HG03095 (cell line): ENCODE results near the gene THBS3.
"Not testable (repeated sequence)": the region's sequence is repeated elsewhere in the genome, so short reads cannot be mapped to it uniquely, and the experiment has no call there.

Source experiments
- ATAC-seq: cut with Tn5 transposase; IDR thresholded peaks from one replicate; pipeline ENCODE4 v1.9.1; 2021; ENCODE audit warnings: moderate library complexity; ENCODE audit not compliant: unreplicated experiment

Gene THBS3

DNA sequence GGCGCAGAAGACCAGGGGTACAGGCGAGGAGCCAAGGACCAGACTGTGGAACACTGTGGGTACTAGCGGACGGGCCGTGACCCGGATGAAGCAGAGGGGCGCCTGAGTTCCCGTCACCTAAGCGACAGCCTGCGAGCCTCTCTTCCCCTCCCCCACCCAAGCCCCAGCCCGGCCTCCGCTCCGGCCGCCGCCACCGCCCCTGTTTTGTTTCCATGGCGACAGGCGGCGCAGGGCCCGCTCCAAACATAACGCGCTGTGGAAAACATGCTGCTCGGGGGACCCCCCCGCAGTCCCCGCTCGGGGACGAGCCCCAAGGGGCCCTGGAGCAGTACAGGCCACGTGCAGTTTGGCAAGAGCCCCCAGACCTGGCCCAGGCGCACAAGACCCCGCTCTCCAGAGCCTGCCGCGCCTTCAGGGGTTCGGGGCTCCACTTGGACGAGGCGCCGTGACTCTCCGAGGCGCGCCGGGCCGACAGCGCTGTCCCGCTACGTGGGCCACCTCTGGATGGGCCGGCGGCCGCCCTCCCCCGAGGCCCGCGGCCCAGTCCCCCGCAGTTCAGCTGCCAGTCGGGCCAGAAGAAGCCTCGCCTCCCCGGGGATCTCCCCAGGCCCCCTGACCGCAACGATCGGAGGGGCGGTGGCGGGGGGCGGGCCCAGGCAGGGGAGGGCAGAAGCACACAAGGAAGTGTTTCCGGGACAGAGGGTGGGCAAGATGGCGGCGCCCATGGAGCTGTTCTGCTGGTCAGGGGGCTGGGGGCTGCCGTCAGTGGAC lies 1.0 kb upstream of the THBS3 start, which contains the start of gene MTX1:
MTX1 (plus strand) TSS at position 155 of the 771 bp plus-strand sequence; CDS start at position 265, 110 bp downstream.
- peak; percentile 59 for ATAC-seq

DNA sequence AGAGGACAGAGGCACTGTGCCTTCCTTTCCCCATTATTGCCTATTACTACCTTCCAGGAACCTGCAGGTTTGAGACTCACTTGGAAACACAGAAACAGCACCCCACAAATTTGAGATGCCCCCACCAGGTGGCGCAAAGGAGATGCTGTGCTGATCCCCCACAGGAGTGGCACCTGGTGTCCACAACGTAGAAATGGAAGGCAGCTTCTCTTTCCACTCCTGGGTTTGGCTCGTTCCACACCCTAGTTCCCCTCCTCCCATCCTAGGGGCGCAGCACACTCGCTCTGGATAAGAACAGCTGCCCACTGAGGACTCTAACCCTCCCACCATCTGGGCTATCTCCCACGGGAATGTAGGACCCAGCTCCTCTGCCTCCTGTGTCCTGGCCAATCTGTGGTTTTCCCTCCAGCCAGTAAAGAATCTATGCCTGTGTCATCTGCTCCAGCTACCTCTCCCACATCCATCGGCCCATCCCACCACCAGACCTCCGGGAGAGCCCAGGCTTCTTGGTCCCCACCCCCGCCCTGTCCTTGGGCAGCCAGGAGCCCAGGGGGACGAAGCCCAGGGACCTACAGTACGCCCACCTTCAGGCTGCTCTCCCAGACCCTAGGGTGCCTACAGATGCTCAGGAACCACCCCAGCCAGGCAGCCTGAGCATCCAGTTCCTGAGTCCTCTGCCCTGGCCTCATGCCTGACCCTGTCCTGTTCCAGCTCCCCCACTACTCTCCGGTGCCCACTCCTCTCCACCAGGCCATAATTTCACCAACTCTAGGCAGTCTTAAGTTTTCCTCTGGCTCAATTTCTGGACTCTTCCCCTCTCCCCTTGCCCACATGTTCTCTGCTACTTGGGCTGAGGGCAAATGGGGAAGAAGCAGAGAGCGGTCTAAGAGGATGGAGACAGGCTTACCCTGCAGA lies 549 bp downstream of the THBS3 start:
- no peak for ATAC-seq

DNA sequence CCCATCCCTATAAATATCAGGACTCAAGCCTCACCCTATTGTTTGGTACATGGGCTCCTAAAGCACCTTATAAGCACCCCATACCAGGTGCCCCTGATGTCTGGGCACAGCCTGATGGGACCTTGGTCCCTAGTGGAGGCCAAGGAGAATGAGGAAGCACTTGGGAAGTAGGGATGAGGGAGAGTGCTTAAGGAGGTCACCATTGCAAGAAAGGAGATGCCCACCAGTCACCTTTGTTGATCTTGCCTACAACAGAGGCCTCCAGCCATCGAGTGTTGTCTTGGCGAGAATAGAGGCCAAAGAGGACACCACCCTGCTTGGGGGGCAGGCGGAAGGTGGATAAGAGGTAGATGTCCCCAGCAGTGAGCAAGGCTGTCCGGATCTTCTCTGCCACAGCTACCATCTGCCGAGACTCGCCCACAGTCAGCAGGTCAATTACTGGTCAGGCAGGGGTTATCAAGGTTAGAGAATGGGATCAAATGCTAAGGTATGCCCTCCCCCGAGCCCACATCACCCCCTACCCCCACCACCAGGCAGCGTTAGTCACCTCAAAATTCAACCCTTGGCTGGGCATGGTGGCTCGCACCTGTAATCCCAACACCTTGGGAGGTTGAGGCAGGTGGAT lies 1.6 kb downstream of the THBS3 start:
- no peak for ATAC-seq

DNA sequence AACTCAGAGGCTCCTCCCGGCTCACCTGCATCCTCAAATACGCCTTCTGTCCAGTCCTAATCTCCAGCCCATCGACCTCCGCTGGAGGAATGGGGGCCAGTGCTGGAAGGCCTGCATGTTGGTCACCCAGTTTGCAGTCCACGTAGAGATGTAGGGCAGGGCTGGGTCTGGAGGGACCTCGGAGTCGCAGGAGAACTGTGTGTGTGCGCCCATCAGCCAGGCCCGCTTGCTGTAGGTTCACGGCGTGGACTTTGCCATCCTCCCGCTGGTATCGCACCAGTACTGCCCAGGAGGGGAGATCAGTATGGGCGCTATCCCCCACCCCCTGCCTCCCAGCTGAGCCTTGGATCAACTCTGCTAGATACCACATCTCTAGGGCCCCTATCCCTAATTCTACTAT lies 2.7 kb downstream of the THBS3 start:
- no peak for ATAC-seq

DNA sequence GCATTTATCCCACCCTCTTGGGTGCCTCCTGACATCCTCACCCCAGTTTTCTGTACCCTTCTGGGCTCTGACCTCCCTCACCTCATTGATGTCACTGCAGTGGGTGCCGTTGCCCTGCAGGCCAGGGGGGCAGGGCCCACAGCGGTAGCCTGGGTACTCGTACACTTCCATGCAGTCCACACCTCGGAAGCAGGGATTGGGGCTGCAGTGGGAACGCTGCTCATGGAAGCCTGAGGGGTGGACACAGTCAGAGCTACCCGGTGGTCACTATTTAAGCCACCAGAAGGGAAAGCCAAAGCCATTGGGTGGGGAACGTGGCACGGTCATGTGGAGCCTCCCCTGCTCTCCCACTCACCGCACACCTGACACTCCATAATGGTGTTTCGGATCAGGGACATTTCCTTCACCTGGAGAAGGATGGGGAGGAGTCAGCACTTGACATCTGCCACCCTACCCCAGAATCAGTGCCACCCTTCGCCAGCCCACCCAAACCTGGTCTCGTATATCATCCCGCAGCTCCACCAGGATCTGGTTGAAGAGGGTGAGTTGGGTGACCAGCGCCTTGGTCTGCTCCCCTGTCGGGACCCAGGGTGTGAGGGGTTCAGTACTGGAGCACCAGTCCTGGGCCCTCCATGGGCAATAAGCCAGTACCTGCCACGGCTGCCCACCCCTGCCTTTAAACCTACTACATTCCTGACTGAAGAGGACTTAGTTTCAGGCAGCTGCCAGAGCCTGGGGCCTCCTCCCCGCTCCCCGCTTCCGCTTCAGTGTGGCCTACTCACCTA lies 4.8 kb downstream of the THBS3 start:
- no peak for ATAC-seq

DNA sequence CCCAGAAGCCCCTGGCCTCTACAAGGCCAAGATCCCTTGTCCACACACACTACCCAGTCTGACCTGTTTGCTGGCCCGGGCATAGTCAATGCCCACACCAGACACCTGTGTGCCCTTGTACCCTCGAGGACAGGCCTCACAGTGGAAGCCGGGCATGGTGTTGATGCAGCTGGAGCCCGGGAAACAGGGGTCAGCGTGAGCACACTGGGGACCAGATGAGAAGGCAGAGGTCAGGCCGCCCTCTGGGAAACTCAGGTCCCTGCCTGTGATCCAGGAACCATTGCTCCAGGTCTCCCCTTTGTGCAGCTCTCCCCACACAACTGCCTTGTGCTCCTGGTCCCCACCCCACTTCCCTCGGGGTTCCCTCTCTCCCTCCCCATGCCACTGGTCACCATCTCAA lies 5.5 kb downstream of the THBS3 start:
- ATAC-seq, result no peak

DNA sequence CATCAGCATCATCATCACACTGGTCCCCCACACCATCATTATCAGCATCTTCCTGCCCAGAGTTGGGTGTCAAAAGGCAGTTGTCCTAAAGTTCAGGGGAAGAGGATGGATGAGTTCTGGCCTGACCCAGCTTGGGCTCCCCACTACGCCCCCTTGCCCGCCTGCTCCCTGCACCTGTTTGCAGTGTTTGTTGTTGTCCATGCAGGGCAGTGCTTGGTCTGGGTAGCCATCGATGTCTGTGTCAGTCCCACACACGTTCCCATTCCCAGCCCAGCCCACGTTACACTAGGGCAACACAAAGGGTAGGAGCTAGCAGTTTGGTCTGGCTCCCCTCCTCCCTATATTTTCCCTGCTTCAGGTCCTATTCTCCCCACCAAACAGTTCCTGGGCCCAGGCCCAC lies 6.8 kb downstream of the THBS3 start:
- ATAC-seq, result no peak

DNA sequence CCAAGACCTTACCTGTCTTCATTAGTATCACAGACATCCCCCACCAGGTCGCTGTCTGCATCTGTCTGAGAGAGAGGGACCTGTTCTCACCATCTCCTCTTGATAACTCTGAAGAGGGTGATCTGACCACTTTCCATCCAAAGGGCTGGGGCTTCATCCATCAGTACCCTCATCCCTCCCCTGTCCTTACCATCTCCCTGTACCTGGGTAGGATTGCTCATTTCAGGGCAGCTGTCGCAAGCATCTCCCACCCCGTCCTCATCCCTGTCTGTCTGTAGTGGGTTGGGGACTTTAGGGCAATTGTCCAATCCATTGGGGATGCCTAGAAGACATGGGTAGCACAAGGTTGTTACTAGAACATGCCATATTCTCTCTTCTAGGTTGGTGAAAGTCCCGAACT lies 7.9 kb downstream of the THBS3 start:
- no peak for ATAC-seq

DNA sequence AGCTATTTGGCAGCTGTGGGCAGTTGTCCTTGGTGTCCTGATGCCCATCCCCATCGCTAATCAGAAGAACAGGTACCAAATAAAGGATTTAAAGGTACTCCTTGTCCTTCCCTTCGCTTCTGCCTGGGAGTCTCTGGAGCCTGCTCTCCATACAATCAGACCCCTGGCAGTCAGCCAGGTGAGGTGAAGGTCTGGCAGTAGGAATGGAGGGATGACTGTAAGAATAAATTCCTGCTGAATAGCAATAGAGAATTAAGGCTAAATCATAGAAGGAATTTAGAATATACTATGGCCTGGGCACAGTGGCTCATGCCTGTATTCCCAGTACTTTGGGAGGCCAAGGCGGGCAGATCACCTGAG lies 9.2 kb downstream of the THBS3 start:
- no peak for ATAC-seq

DNA sequence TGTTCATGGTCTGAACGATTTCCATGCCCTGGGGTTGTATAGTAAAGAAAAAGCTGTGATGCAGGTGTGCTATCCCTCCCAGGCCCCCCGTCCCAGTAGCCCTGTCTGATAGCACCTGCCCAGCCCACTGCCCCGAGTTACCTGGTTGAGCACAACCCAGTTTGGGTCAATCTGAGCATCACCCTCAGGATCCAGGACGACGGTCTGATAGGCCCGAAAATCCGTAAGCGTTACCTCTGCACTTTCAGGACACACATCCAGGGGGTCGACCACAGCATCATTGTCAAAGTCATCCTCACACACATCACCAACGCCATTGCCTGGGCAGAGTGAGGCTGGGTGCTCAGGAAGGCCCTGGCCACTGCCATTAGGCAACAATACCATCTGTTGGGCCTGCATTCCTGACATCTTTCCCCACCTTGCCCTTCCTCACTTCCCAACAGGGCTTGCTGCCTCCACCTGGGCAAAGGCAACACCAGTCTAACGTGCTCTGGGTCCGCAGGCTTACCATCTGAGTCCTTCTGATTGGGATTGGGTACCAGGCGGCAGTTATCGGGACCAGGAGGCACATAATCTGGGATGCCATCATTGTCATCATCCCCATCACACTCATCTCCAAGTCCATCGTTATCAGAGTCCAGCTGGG lies 9.7 kb downstream of the THBS3 start:
- no peak for ATAC-seq

DNA sequence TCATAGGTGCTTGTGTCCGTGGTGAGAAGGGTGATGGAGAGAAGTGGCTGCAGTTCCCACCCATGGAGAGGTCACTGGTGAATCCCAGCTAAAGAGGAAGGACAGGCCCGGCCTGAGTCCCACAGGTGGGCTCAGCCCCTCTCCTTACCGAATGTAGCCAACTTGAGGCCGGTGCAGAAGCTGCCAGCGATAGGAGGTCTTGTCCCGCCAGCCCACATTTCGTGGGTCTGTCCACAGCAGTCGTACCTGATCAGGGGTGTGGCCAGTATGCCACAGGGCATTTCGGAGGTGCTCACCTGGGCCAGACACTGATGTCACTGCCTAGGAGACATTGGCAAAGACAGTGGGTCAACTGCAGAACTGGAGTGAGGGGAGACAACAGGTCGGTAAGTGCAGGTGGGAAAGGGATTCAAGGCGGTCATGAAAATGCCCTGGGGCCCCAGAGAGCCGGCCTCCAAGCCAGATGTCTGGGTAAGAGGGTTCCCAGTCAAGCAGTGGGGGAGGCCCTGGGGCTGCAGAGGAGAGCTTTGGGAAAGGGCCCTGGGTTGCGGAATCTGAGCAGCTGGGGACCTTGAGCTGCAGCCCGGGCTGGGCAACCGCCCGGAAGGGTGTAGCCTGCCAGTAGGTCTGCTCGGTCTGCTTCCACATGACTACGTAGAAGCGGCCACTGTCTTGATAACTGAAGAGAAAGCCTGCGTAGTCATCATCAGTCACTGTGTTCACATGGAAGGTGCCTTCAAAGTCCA lies 10.6 kb downstream of the THBS3 start:
- ATAC-seq, result no peak

DNA sequence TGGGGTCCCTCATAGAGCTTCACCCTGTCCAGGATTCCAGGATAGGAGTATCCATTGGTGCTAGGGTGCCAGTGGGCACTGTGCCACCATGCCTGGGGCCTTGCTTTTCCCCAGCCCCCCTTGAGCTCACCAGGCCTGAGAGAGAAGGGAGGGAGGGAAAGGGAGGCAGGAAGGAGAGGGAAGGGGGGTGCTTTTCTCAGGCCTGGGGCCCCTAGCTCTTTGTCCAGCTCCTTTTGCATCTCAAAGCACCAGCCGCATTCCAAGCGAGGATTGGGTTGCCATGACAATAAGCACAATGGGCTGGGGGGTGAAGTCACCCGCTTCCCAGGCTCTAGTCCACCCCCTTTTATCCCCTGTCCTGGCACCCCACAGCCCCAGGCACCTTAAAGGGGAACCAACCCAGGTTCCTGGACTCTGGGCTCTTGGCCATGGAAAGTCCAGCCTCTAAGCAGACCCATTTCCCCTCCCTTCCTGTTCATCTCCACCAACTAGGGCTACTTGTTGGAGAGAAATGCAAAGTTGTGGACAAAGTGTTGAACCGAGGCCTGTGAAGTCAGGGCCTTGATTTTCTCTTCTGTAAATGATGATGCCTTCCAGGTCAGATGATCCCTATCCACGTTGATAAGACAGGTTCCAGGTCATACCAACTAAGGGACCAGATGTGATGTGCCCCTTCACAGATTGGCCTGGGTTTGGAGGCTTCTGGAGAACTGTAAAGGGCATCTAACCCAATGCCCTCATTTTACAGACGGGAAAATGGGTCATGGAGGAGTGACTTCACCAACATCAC lies 11.4 kb downstream of the THBS3 start:
- no peak for ATAC-seq

DNA sequence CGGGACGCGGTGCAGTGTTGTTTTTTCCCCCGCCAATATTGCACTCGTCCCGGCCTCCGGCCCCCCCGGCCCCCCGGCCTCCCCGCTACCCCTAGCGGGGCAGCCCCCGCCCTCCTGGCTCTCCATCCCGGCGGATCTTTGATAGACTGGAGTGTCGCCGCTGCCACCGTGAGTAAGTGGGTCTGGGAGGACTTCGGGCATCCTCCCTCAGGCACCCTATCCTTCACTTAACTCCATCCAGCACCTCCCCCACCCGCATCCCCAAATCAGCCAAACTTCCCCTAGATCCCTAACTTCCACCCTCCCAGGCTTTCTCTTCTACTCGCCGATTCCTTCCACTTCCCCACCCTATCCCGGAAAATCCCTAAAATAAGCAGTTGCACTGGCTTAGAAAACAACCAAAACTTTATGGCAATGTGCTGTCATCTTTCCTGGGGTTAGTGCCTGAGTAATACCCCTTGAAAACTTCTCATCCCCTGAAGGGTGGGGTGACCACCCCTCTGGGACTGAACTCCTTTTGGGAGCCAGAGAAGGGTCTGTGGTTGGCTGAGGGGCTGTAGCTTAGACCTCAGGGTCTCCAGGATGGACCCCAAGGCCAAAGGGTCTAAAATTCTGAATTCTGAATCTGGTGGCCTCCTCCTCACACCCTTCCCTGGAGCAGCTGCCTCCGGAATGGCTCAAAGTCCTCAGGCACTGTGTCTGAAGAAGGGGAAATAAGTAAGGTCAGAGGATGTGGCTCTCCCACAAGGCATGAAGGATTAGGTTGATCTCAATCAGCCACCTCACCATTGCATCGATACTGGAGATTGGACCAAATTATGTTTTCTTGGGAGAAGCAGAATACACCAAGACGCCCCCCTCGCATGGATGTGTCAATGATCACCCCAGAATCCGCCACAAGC lies 12.2 kb downstream of the THBS3 start:
- no peak for ATAC-seq

DNA sequence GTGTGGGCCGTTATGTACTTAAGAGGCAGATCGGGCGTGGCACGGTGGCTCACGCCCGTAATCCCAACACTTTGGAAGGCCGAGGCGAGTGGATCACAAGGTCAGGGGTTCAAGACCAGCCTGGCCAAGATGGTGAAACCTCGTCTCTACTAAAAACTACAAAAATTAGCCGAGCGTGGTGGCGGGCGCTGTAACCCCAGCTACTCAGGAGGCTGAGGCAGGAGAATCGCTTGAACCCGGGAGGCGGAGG lies 13.8 kb downstream of the THBS3 start:
- not testable (repeated sequence) for ATAC-seq

DNA sequence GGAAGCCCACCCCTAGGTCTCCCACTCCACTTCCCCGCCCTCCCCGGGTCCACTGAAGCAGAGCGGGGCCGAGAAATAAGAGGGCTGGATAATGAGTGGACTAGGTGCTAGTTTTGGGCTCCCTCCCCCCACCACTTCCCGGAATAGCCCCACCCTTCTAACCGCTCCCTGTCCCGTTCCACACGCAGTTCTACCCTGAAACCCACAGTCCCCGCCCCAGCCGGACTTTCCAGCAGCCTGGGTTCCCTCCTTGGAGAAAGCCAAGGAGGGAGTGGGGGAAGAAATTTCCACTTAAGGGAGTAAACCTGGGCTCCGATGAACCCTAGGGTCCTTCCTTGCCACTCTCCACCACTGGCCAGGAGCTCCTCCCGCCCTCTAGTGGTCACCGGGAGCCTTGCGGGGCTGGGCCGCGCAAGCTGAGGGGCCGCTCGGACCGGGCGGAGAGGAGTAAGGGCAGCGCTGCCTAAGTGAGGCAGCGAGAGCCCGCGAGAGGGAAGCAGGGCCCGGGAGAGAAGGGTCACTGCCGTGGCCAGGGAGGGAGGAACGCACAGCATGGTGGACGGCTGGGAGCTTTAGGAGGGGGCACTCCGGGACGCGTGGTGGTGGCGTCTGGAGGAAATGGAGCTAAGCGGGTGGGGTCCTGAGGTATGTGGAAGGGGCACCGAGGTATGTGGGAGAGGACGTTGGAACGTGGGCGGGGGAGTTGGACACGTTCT lies 14.3 kb downstream of the THBS3 start:
- ATAC-seq, result peak; percentile 58

DNA sequence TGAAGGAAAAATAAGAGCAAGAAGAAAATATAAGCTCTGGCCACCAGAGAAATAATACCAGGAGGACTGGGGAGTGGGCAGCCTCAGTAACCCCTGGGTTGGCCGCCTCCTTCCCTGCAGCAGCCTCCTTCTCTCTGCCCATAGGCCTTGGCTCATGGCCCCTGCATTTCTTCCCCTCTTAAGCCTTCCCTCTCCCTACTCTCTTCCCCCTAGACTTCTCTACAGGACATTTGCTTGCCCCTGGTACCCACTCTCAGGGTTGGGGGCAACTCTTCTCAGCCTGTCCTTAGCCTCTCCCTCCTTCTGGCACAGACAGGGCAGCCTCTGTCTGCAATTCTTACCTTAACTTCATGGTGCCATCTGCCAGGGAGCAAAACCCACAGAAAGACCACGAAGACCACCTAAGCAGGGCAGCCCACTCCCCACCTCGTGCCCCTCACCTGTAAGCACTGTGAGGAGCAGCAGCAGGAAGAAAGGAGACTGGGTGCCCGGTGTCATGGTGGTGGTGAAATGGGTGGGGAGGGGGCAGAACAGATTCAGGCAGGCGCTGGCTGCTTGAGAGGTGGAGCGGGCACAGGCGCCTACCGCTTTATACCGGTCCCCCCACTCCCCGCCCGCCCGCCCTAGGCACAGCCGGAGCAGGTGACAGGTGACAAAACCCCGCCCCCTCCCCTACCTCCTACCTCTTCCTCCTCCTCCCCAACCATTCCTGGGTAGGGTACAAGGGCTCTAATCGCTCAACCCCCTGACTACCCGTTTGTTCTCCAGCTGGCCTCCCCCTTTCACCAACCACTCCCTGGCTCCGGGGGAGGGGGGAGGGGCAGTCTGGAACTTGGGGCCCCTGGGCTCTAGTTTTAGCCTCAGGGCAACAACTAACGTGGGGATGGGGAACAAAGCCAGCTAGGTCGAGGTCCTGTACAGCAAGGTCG lies 15.1 kb downstream of the THBS3 start:
- ATAC-seq, result no peak
